WTC11 (cell line): ENCODE data around the gene TTC39B. TPM values are rescaled to one million over a fixed set of nuclear protein-coding genes. Genes with fewer than 3 reads are reported as not detected.

ENCODE experiments used
- ATAC-seq: fragments of 200-7000 bp; cut with Tn5 transposase; 2 replicates; pipeline ENCODE4 v1.10.0; 2021; ENCODE audit warnings: mild to moderate bottlenecking, moderate library complexity
- CTCF ChIA-PET: fragments of 300-600 bp; sonication (Branson Sonifier 250); formaldehyde crosslinking; loops from one replicate; lab custom pipeline; 2021; ENCODE audit warnings: antibody characterized with exemption; lab: Charles Lee
- POLR2A ChIA-PET: fragments of 350-600 bp; sonication (Branson Sonifier 250); formaldehyde crosslinking; loops from one replicate; lab custom pipeline; 2021; ENCODE audit warnings: antibody characterized with exemption; lab: Charles Lee
- DNase-seq: peaks from one replicate; pipeline ENCODE4 v3.0.0; 2021; ENCODE audit warnings: low spot score
- H3K27ac Mint-ChIP-seq: 2 replicates; pipeline ENCODE4 v1.8.0; 2021; ENCODE audit warnings: mixed read lengths
- H3K27me3 Mint-ChIP-seq: 2 replicates; pipeline ENCODE4 v1.8.0; 2021; ENCODE audit warnings: low read depth, mild to moderate bottlenecking, moderate library complexity, mixed read lengths
- H3K36me3 Mint-ChIP-seq: 2 replicates; pipeline ENCODE4 v1.8.0; 2021; ENCODE audit warnings: mixed read lengths
- H3K4me1 Mint-ChIP-seq: 2 replicates; pipeline ENCODE4 v1.8.0; 2022; ENCODE audit warnings: mixed read lengths
- H3K4me3 Mint-ChIP-seq: 2 replicates; pipeline ENCODE4 v1.8.0; 2021; ENCODE audit warnings: mild to moderate bottlenecking, moderate library complexity, mixed read lengths
- H3K9me3 Mint-ChIP-seq: 2 replicates; pipeline ENCODE4 v1.8.0; 2021; ENCODE audit warnings: mixed read lengths
- ELF4 ChIP-seq: sonication (generic); formaldehyde crosslinking; IDR thresholded peaks from 2 replicates; pipeline ENCODE4 v1.8.1; 2022; ENCODE audit warnings: low read depth, mild to moderate bottlenecking, moderate library complexity, missing genetic modification reagents
- EMX1 ChIP-seq: fragments of 250-450 bp; sonication (Bioruptor Pico); IDR thresholded peaks from 2 replicates; pipeline ENCODE4 v1.8.0; 2021; ENCODE audit warnings: mild to moderate bottlenecking
- FOXJ3 ChIP-seq: sonication (generic); formaldehyde crosslinking; IDR thresholded peaks from 2 replicates; pipeline ENCODE4 v1.9.0; 2021; ENCODE audit warnings: missing genetic modification reagents, mild to moderate bottlenecking, borderline replicate concordance
- GTF2I ChIP-seq: fragments of 250-450 bp; sonication (Bioruptor Pico); conservative IDR thresholded peaks from 2 replicates; pipeline ENCODE4 v1.4.0; 2021; ENCODE audit warnings: mild to moderate bottlenecking
- NR1H2 ChIP-seq: sonication (generic); formaldehyde crosslinking; IDR thresholded peaks from 2 replicates; pipeline ENCODE4 v1.9.0; 2021; ENCODE audit warnings: mild to moderate bottlenecking, moderate library complexity, missing genetic modification reagents
- OVOL2 ChIP-seq: fragments of 250-450 bp; sonication (Bioruptor Pico); IDR thresholded peaks from 2 replicates; pipeline ENCODE4 v1.9.0; 2021; ENCODE audit warnings: mild to moderate bottlenecking, borderline replicate concordance
- PRRX2 ChIP-seq: fragments of 250-450 bp; sonication (Bioruptor Pico); IDR thresholded peaks from 2 replicates; pipeline ENCODE4 v1.8.0; 2021; ENCODE audit warnings: mild to moderate bottlenecking
- RORB ChIP-seq: fragments of 250-450 bp; sonication (Bioruptor Pico); IDR thresholded peaks from 2 replicates; pipeline ENCODE4 v1.9.0; 2021; ENCODE audit warnings: mild to moderate bottlenecking
- TEAD1 ChIP-seq: sonication (generic); formaldehyde crosslinking; IDR thresholded peaks from 2 replicates; pipeline ENCODE4 v1.8.0; 2022; ENCODE audit warnings: mild to moderate bottlenecking, missing genetic modification reagents
- TP53 ChIP-seq: sonication (generic); formaldehyde crosslinking; IDR thresholded peaks from 2 replicates; pipeline ENCODE4 v1.8.1; 2023; ENCODE audit warnings: mild to moderate bottlenecking, missing genetic modification reagents
- ZNF121 ChIP-seq: sonication (generic); formaldehyde crosslinking; IDR thresholded peaks from 2 replicates; pipeline ENCODE4 v1.8.0; 2023; ENCODE audit warnings: missing genetic modification reagents
- ZNF317 ChIP-seq: sonication (generic); formaldehyde crosslinking; IDR thresholded peaks from 2 replicates; pipeline ENCODE4 v1.8.1; 2023; ENCODE audit warnings: low read depth, mild to moderate bottlenecking, moderate library complexity, missing genetic modification reagents, borderline replicate concordance
- ZNF423 ChIP-seq: fragments of 250-450 bp; sonication (Bioruptor Pico); IDR thresholded peaks from 2 replicates; pipeline ENCODE4 v2.1.2; 2022; ENCODE audit warnings: mild to moderate bottlenecking, moderate library complexity
- total RNA-seq: library from RNA; stranded (reverse); gene quantifications from 3 replicates; pipeline ENCODE4 v1.2.3, GENCODE V29; 2021
- TF ChIP-seq, protein P1 (sequence below): fragments of 250-450 bp; sonication (Bioruptor Pico); IDR thresholded peaks from 2 replicates; pipeline ENCODE4 v1.9.0; 2021; ENCODE audit warnings: mild to moderate bottlenecking
- TF ChIP-seq, protein P2 (sequence below): sonication (generic); formaldehyde crosslinking; IDR thresholded peaks from 2 replicates; pipeline ENCODE4 v1.8.1; 2023; ENCODE audit warnings: mild to moderate bottlenecking, missing genetic modification reagents, borderline replicate concordance
- TF ChIP-seq, protein P3 (sequence below): sonication (generic); formaldehyde crosslinking; IDR thresholded peaks from 2 replicates; pipeline ENCODE4 v1.8.1; 2023; ENCODE audit warnings: mild to moderate bottlenecking, missing genetic modification reagents, moderate library complexity
- TF ChIP-seq, protein P4 (sequence below): sonication (generic); formaldehyde crosslinking; IDR thresholded peaks from 2 replicates; pipeline ENCODE4 v1.8.1; 2023; ENCODE audit warnings: mild to moderate bottlenecking, missing genetic modification reagents, moderate library complexity
- TF ChIP-seq, protein P5 (sequence below): sonication (generic); formaldehyde crosslinking; IDR thresholded peaks from 2 replicates; pipeline ENCODE4 v1.8.1; 2023; ENCODE audit warnings: mild to moderate bottlenecking, missing genetic modification reagents
- TF ChIP-seq, protein P6 (sequence below): fragments of 250-450 bp; sonication (Bioruptor Pico); IDR thresholded peaks from 2 replicates; pipeline ENCODE4 v1.8.0; 2021; ENCODE audit warnings: mild to moderate bottlenecking

TTC39B gene
- total RNA-seq, 1 experiment from 2014 or later: 12.5 TPM

DNA sequence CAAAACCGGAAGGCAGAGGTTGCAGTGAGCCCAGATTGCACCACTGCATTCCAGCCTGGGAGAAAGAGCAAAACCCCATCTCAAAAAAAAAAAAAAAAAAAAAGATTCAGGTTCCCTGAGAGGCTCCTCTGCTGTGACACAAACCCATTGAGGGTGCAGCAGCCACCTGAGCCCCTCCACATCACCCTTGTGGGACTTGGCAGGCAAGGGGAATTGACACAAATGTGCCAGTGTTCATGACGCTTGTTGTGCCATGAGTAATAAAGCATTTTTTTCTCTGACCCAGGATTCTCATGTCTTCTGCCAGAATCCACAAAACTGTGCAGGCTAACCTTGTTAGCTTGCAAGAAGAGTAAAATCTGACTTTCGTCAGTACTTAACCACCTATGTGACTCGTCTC is 149.6 kb downstream of the TTC39B start:
- Mint-ChIP-seq H3K4me3 (no peak overlapping the region), H3K36me3 (no peaks in the 10 kb centered on the region)
- CTCF ChIA-PET: no interaction called here
- TF ChIP-seq ZNF423 (CRISPR knock-in tag): no peak
- TF ChIP-seq, protein P1, sequence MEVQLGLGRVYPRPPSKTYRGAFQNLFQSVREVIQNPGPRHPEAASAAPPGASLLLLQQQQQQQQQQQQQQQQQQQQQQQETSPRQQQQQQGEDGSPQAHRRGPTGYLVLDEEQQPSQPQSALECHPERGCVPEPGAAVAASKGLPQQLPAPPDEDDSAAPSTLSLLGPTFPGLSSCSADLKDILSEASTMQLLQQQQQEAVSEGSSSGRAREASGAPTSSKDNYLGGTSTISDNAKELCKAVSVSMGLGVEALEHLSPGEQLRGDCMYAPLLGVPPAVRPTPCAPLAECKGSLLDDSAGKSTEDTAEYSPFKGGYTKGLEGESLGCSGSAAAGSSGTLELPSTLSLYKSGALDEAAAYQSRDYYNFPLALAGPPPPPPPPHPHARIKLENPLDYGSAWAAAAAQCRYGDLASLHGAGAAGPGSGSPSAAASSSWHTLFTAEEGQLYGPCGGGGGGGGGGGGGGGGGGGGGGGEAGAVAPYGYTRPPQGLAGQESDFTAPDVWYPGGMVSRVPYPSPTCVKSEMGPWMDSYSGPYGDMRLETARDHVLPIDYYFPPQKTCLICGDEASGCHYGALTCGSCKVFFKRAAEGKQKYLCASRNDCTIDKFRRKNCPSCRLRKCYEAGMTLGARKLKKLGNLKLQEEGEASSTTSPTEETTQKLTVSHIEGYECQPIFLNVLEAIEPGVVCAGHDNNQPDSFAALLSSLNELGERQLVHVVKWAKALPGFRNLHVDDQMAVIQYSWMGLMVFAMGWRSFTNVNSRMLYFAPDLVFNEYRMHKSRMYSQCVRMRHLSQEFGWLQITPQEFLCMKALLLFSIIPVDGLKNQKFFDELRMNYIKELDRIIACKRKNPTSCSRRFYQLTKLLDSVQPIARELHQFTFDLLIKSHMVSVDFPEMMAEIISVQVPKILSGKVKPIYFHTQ (CRISPR knock-in tag): no peak
- TF ChIP-seq, protein P2, sequence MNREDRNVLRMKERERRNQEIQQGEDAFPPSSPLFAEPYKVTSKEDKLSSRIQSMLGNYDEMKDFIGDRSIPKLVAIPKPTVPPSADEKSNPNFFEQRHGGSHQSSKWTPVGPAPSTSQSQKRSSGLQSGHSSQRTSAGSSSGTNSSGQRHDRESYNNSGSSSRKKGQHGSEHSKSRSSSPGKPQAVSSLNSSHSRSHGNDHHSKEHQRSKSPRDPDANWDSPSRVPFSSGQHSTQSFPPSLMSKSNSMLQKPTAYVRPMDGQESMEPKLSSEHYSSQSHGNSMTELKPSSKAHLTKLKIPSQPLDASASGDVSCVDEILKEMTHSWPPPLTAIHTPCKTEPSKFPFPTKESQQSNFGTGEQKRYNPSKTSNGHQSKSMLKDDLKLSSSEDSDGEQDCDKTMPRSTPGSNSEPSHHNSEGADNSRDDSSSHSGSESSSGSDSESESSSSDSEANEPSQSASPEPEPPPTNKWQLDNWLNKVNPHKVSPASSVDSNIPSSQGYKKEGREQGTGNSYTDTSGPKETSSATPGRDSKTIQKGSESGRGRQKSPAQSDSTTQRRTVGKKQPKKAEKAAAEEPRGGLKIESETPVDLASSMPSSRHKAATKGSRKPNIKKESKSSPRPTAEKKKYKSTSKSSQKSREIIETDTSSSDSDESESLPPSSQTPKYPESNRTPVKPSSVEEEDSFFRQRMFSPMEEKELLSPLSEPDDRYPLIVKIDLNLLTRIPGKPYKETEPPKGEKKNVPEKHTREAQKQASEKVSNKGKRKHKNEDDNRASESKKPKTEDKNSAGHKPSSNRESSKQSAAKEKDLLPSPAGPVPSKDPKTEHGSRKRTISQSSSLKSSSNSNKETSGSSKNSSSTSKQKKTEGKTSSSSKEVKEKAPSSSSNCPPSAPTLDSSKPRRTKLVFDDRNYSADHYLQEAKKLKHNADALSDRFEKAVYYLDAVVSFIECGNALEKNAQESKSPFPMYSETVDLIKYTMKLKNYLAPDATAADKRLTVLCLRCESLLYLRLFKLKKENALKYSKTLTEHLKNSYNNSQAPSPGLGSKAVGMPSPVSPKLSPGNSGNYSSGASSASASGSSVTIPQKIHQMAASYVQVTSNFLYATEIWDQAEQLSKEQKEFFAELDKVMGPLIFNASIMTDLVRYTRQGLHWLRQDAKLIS (CRISPR knock-in tag): no peak
- TF ChIP-seq, protein P3, sequence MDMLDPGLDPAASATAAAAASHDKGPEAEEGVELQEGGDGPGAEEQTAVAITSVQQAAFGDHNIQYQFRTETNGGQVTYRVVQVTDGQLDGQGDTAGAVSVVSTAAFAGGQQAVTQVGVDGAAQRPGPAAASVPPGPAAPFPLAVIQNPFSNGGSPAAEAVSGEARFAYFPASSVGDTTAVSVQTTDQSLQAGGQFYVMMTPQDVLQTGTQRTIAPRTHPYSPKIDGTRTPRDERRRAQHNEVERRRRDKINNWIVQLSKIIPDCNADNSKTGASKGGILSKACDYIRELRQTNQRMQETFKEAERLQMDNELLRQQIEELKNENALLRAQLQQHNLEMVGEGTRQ (CRISPR knock-in tag): no peak
- TF ChIP-seq TEAD1: no peak
- no peak for TF ChIP-seq RORB (CRISPR knock-in tag)
- TF ChIP-seq OVOL2 (CRISPR knock-in tag): no peak
- TF ChIP-seq, protein P4, sequence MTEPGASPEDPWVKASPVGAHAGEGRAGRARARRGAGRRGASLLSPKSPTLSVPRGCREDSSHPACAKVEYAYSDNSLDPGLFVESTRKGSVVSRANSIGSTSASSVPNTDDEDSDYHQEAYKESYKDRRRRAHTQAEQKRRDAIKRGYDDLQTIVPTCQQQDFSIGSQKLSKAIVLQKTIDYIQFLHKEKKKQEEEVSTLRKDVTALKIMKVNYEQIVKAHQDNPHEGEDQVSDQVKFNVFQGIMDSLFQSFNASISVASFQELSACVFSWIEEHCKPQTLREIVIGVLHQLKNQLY (CRISPR knock-in tag): no peak
- TF ChIP-seq, protein P5, sequence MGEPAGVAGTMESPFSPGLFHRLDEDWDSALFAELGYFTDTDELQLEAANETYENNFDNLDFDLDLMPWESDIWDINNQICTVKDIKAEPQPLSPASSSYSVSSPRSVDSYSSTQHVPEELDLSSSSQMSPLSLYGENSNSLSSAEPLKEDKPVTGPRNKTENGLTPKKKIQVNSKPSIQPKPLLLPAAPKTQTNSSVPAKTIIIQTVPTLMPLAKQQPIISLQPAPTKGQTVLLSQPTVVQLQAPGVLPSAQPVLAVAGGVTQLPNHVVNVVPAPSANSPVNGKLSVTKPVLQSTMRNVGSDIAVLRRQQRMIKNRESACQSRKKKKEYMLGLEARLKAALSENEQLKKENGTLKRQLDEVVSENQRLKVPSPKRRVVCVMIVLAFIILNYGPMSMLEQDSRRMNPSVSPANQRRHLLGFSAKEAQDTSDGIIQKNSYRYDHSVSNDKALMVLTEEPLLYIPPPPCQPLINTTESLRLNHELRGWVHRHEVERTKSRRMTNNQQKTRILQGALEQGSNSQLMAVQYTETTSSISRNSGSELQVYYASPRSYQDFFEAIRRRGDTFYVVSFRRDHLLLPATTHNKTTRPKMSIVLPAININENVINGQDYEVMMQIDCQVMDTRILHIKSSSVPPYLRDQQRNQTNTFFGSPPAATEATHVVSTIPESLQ (CRISPR knock-in tag): no peak
- TF ChIP-seq ELF4: no peak
- TF ChIP-seq FOXJ3 (CRISPR knock-in tag): no peak
- no peak for TF ChIP-seq TP53 (CRISPR knock-in tag)
- TF ChIP-seq, all 79 proteins: peak for 0
- Mint-ChIP-seq H3K4me1 (peaks cover 21% of the 10 kb centered on the region), H3K27ac (no peak overlapping the region), H3K27me3 (no peaks in the 10 kb centered on the region), H3K9me3 (peaks cover 14% of the 10 kb centered on the region)
- POLR2A ChIA-PET: no interaction called here
- DNase-seq (no peak), ATAC-seq (no peak)

DNA sequence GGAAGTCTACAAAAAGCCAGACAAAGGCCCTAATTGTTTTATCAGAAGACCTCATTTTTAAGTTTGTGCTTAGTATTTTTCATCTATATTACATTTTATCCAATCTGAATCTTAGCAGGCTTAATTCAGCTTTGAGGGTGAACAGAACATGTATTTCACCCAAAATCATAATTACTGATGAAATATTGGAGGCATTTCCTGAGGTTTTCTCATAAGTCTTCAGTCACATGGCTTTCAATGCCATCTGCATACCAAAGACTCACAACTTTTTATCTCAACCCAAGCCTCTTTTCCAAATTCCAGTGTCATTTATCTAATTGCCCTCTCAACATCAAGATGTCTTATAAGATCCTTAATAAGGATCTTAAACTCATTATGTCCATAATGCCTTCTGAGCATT is 150.8 kb downstream of the TTC39B start:
- H3K4me3 Mint-ChIP-seq: no peak overlapping the region
- POLR2A ChIA-PET: interaction anchor here (0.6 kb wide), 1 partner anchor 219 kb away, joined by 3 read pairs; no protein-coding TSS in a partner anchor
- no peaks in the 10 kb centered on the region for H3K36me3 Mint-ChIP-seq
- no peak overlapping the region for H3K27ac Mint-ChIP-seq
- CTCF ChIA-PET: no interaction called here
- H3K9me3 Mint-ChIP-seq: peaks cover 15% of the 10 kb centered on the region
- ATAC-seq (no peak), DNase-seq (no peak)
- no peaks in the 10 kb centered on the region for H3K27me3 Mint-ChIP-seq
- peaks cover 14% of the 10 kb centered on the region for H3K4me1 Mint-ChIP-seq
- TF ChIP-seq ZNF121 (CRISPR knock-in tag) (no peak), TP53 (CRISPR knock-in tag) (no peak), FOXJ3 (CRISPR knock-in tag) (no peak), NR1H2 (CRISPR knock-in tag) (no peak), ZNF317 (no peak), EMX1 (CRISPR knock-in tag) (no peak), GTF2I (CRISPR knock-in tag) (no peak), ELF4 (no peak), PRRX2 (CRISPR knock-in tag) (no peak), OVOL2 (CRISPR knock-in tag) (no peak)
- TF ChIP-seq, protein P1 (CRISPR knock-in tag): no peak
- TF ChIP-seq, protein P6, sequence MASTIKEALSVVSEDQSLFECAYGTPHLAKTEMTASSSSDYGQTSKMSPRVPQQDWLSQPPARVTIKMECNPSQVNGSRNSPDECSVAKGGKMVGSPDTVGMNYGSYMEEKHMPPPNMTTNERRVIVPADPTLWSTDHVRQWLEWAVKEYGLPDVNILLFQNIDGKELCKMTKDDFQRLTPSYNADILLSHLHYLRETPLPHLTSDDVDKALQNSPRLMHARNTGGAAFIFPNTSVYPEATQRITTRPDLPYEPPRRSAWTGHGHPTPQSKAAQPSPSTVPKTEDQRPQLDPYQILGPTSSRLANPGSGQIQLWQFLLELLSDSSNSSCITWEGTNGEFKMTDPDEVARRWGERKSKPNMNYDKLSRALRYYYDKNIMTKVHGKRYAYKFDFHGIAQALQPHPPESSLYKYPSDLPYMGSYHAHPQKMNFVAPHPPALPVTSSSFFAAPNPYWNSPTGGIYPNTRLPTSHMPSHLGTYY (CRISPR knock-in tag): no peak
